ENCODE data around the gene NPSR1. TPM values are rescaled to one million over a fixed set of nuclear protein-coding genes. Genes with fewer than 3 reads are reported as not detected.

NPSR1 gene
- polyA plus RNA-seq, 1 of the 3 experiments (the other 2 are of a cell fraction), result not detected

DNA sequence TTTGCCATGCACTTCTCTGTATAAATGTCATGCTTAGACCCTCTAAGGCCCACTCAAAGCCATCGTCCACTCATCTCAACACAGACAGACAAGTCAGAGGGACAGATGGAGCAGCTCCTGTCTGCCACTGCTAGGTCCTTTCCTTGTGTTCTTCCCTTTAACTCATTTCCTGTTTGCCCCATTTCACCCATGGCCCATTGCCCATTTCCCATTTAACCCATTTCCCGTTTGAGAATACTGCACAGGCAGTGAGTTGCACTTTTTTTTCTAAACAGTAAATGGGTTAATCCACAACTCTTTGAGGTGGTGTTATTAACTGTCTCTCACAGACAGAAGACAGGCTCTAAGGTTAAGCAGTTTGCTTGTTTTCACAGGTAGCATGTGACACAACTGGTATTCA is 179.3 kb downstream of the NPSR1 start:
- no peak overlapping the region for H3K9ac ChIP-seq
- peak overlapping the region; percentile 1; the same call in 1 of the 2 replicates for H3K4me2 ChIP-seq
- H3K27me3 ChIP-seq (ENCODE audit: insufficient read depth), result peaks cover 15% of the 10 kb centered on the region; the same call in 1 of the 2 replicates
- peaks cover 0 to 5% of the 10 kb centered on the region in 2 experiments; a peak in 1 of 4 replicates for H3K4me1 ChIP-seq (ENCODE audit: control insufficient read depth in 1 of 2, insufficient read depth in 2 of 2, low read depth in 1 of 2, low read length in 1 of 2)
- TF ChIP-seq, protein P1, sequence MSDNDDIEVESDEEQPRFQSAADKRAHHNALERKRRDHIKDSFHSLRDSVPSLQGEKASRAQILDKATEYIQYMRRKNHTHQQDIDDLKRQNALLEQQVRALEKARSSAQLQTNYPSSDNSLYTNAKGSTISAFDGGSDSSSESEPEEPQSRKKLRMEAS (IDR thresholded peaks at IDR 0.05; ENCODE audit: low read depth), result no peak
- ChIA-PET POLR2A (interaction anchor here (0.6 kb wide), 1 partner anchor 14 kb away, joined by 3 read pairs; no protein-coding TSS in a partner anchor), CTCF (interaction anchor here (0.9 to 1.6 kb wide), 2 partner anchors 14 to 516 kb away, joined by 3 to 4 read pairs; no protein-coding TSS in a partner anchor)
- H3K79me2 ChIP-seq (ENCODE audit: insufficient read depth), result no peaks in the 10 kb centered on the region
- no peaks in the 10 kb centered on the region for H4K20me1 ChIP-seq (ENCODE audit: insufficient read depth)
- no peak overlapping the region for H3K27ac ChIP-seq (ENCODE audit: low read depth in 2 of 2, low read length in 1 of 2)
- no peaks in the 10 kb centered on the region for H3K9me2 ChIP-seq
- no peaks in the 10 kb centered on the region for H3K36me3 ChIP-seq (replicated peaks in 1 of 2; ENCODE audit: control insufficient read depth in 1 of 2, insufficient read depth in 2 of 2, low read length in 1 of 2)
- WGBS (ENCODE audit: low lambda C conversion rate), result 27% methylated on average over 2 of the region's 2 CpGs
- peaks cover 7% of the 10 kb centered on the region for H3F3A ChIP-seq (replicated peaks; ENCODE audit: insufficient read depth)
- DNase-seq, result no peak
- no peak overlapping the region for H3K4me3 ChIP-seq (ENCODE audit: low read depth in 2 of 2, low read length in 1 of 2)
- no peaks in the 10 kb centered on the region for H3K9me3 ChIP-seq
- peak overlapping the region; percentile 25; the same call in 1 of the 2 replicates for H2AFZ ChIP-seq (ENCODE audit: low read depth)

DNA sequence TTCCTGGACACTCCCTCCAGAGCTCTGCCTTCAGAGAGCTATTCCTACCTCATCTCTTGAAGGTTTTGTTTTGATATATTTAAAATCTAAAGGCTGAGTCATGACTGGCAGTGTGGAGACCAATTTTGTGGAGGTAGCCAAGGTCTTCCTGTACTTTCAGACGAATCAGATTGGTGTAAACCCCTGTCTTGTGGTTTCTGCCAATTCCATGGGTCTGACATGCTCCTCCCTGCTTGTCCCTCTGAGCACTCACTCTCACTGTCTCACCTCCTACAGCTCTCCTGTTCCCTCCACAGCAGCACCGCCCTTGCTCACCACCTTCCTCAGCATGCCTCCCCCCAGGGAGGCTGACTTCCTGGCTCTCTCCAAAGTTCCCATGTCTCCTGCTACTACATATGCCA is 179.8 kb downstream of the NPSR1 start:
- no peak overlapping the region for H3K27ac ChIP-seq (ENCODE audit: low read depth in 2 of 2, low read length in 1 of 2)
- H3K27me3 ChIP-seq (ENCODE audit: insufficient read depth), result peaks cover 15% of the 10 kb centered on the region; the same call in 1 of the 2 replicates
- H3K4me1 ChIP-seq (ENCODE audit: control insufficient read depth in 1 of 2, insufficient read depth in 2 of 2, low read depth in 1 of 2, low read length in 1 of 2), result peaks cover 0 to 5% of the 10 kb centered on the region in 2 experiments; a peak in 1 of 4 replicates
- ChIA-PET POLR2A (no interaction called here), CTCF (interaction anchor here (1.6 kb wide), 1 partner anchor 14 kb away, joined by 4 read pairs; no protein-coding TSS in a partner anchor)
- no peaks in the 10 kb centered on the region for H4K20me1 ChIP-seq (ENCODE audit: insufficient read depth)
- no peak overlapping the region for H3K9ac ChIP-seq
- H3K9me3 ChIP-seq, result no peaks in the 10 kb centered on the region
- peak overlapping the region; percentile 25; the same call in 1 of the 2 replicates for H2AFZ ChIP-seq (ENCODE audit: low read depth)
- peak overlapping the region; percentile 1; the same call in 1 of the 2 replicates for H3K4me2 ChIP-seq
- no peak for DNase-seq
- no peaks in the 10 kb centered on the region for H3K9me2 ChIP-seq
- 4% methylated on average over 2 of the region's 2 CpGs for WGBS (ENCODE audit: low lambda C conversion rate)
- no peaks in the 10 kb centered on the region for H3K79me2 ChIP-seq (ENCODE audit: insufficient read depth)
- peaks cover 7% of the 10 kb centered on the region for H3F3A ChIP-seq (replicated peaks; ENCODE audit: insufficient read depth)
- no peaks in the 10 kb centered on the region for H3K36me3 ChIP-seq (replicated peaks in 1 of 2; ENCODE audit: control insufficient read depth in 1 of 2, insufficient read depth in 2 of 2, low read length in 1 of 2)
- no peak overlapping the region for H3K4me3 ChIP-seq (ENCODE audit: low read depth in 2 of 2, low read length in 1 of 2)
- TF ChIP-seq JUND (IDR thresholded peaks at IDR 0.05) (no peak), TCF12 (IDR thresholded peaks at IDR 0.05) (no peak), RXRA (IDR thresholded peaks at IDR 0.05; ENCODE audit: borderline replicate concordance, low read depth) (no peak), GATA2 (CRISPR knock-in tag; IDR thresholded peaks at IDR 0.05) (no peak), SIN3A (IDR thresholded peaks at IDR 0.05; ENCODE audit: borderline replicate concordance, low read depth, low read length) (no peak)
- TF ChIP-seq, protein P2, sequence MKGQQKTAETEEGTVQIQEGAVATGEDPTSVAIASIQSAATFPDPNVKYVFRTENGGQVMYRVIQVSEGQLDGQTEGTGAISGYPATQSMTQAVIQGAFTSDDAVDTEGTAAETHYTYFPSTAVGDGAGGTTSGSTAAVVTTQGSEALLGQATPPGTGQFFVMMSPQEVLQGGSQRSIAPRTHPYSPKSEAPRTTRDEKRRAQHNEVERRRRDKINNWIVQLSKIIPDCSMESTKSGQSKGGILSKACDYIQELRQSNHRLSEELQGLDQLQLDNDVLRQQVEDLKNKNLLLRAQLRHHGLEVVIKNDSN (IDR thresholded peaks at IDR 0.05; ENCODE audit: borderline replicate concordance, low read depth), result no peak
- TF ChIP-seq, protein P3, sequence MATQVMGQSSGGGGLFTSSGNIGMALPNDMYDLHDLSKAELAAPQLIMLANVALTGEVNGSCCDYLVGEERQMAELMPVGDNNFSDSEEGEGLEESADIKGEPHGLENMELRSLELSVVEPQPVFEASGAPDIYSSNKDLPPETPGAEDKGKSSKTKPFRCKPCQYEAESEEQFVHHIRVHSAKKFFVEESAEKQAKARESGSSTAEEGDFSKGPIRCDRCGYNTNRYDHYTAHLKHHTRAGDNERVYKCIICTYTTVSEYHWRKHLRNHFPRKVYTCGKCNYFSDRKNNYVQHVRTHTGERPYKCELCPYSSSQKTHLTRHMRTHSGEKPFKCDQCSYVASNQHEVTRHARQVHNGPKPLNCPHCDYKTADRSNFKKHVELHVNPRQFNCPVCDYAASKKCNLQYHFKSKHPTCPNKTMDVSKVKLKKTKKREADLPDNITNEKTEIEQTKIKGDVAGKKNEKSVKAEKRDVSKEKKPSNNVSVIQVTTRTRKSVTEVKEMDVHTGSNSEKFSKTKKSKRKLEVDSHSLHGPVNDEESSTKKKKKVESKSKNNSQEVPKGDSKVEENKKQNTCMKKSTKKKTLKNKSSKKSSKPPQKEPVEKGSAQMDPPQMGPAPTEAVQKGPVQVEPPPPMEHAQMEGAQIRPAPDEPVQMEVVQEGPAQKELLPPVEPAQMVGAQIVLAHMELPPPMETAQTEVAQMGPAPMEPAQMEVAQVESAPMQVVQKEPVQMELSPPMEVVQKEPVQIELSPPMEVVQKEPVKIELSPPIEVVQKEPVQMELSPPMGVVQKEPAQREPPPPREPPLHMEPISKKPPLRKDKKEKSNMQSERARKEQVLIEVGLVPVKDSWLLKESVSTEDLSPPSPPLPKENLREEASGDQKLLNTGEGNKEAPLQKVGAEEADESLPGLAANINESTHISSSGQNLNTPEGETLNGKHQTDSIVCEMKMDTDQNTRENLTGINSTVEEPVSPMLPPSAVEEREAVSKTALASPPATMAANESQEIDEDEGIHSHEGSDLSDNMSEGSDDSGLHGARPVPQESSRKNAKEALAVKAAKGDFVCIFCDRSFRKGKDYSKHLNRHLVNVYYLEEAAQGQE (IDR thresholded peaks at IDR 0.05; ENCODE audit: low read depth, low read length), result no peak
- TF ChIP-seq, protein P4, sequence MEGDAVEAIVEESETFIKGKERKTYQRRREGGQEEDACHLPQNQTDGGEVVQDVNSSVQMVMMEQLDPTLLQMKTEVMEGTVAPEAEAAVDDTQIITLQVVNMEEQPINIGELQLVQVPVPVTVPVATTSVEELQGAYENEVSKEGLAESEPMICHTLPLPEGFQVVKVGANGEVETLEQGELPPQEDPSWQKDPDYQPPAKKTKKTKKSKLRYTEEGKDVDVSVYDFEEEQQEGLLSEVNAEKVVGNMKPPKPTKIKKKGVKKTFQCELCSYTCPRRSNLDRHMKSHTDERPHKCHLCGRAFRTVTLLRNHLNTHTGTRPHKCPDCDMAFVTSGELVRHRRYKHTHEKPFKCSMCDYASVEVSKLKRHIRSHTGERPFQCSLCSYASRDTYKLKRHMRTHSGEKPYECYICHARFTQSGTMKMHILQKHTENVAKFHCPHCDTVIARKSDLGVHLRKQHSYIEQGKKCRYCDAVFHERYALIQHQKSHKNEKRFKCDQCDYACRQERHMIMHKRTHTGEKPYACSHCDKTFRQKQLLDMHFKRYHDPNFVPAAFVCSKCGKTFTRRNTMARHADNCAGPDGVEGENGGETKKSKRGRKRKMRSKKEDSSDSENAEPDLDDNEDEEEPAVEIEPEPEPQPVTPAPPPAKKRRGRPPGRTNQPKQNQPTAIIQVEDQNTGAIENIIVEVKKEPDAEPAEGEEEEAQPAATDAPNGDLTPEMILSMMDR (IDR thresholded peaks at IDR 0.05), result no peak
- TF ChIP-seq, protein P5, sequence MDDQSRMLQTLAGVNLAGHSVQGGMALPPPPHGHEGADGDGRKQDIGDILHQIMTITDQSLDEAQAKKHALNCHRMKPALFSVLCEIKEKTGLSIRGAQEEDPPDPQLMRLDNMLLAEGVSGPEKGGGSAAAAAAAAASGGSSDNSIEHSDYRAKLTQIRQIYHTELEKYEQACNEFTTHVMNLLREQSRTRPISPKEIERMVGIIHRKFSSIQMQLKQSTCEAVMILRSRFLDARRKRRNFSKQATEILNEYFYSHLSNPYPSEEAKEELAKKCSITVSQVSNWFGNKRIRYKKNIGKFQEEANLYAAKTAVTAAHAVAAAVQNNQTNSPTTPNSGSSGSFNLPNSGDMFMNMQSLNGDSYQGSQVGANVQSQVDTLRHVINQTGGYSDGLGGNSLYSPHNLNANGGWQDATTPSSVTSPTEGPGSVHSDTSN (IDR thresholded peaks at IDR 0.05), result no peak
- TF ChIP-seq, protein P6, sequence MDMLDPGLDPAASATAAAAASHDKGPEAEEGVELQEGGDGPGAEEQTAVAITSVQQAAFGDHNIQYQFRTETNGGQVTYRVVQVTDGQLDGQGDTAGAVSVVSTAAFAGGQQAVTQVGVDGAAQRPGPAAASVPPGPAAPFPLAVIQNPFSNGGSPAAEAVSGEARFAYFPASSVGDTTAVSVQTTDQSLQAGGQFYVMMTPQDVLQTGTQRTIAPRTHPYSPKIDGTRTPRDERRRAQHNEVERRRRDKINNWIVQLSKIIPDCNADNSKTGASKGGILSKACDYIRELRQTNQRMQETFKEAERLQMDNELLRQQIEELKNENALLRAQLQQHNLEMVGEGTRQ (IDR thresholded peaks at IDR 0.05; ENCODE audit: borderline replicate concordance, low read depth, low read length), result no peak

All from SK-N-SH (cell line).